HL-60 (cell line): Measurements from ENCODE around the gene TSC22D4.

Source experiments
- DNase-seq, 2 experiments: peaks; one replicate each; pipeline ENCODE4 v3.0.0-alpha.2; 2010 to 2020; ENCODE audit warnings: low read depth in 1 of 2, low spot score in 1 of 2
- H3K27ac ChIP-seq: fragments of 250-450 bp; sonication (Bioruptor Pico); replicated peaks from 2 replicates; pipeline ENCODE4 v1.5.1; 2020; ENCODE audit warnings: mild to moderate bottlenecking, moderate library complexity
- H3K27me3 ChIP-seq: fragments of 250-450 bp; sonication (Bioruptor Pico); 2 replicates; pipeline ENCODE4 v1.5.1; 2021; ENCODE audit warnings: mild to moderate bottlenecking, moderate library complexity; ENCODE audit not compliant: insufficient read depth, poor library complexity, severe bottlenecking
- H3K4me3 ChIP-seq: replicated peaks from 2 replicates; pipeline ENCODE4 v1.5.1; 2011; ENCODE audit warnings: mild to moderate bottlenecking, control low read depth, low read length; ENCODE audit not compliant: insufficient read depth
- CTCF ChIP-seq: IDR thresholded peaks from one replicate; pipeline ENCODE4 v1.5.1; 2011; ENCODE audit warnings: low read length, control low read depth, inconsistent platforms; ENCODE audit not compliant: insufficient read depth
- GABPA ChIP-seq: IDR thresholded peaks from 2 replicates; pipeline ENCODE4 v1.6.1; 2012; ENCODE audit warnings: low read depth
- POLR2AphosphoS5 ChIP-seq: IDR thresholded peaks from 2 replicates; pipeline ENCODE4 v1.6.1; 2012; ENCODE audit warnings: low read depth
- REST ChIP-seq: IDR thresholded peaks from 2 replicates; pipeline ENCODE4 v1.6.1; 2012; ENCODE audit warnings: low read depth; ENCODE audit not compliant: insufficient replicate concordance
- SPI1 ChIP-seq: IDR thresholded peaks from 2 replicates; pipeline ENCODE4 v1.6.1; 2012; ENCODE audit warnings: low read depth, mild to moderate bottlenecking, borderline replicate concordance

Gene TSC22D4

GRCh38 chr7:100471021-100471420 lies 8.0 kb downstream of the TSC22D4 start:
- no peak overlapping the region for H3K4me3 ChIP-seq
- DNase-seq = no peak
- H3K27ac ChIP-seq = no peak overlapping the region
- no peak for TF ChIP-seq CTCF
- no peak for TF ChIP-seq REST
- no peak for TF ChIP-seq POLR2AphosphoS5
- TF ChIP-seq GABPA = no peak
- no peak for TF ChIP-seq SPI1
- H3K27me3 ChIP-seq = no peaks in the 10 kb centered on the region

GRCh38 chr7:100469227-100470044 lies 9.6 kb downstream of the TSC22D4 start:
- Histone ChIP-seq H3K4me3 (no peak overlapping the region), H3K27me3 (no peaks in the 10 kb centered on the region), H3K27ac (no peak overlapping the region)
- TF ChIP-seq POLR2AphosphoS5 = no peak
- TF ChIP-seq CTCF = peak; percentile 90
- no peak for TF ChIP-seq REST
- DNase-seq = peak in 1 of 2 experiments; percentile 73

GRCh38 chr7:100467638-100468373 lies 11.2 kb downstream of the TSC22D4 start:
- no peaks in the 10 kb centered on the region for H3K27me3 ChIP-seq
- TF ChIP-seq REST = no peak
- no peak for TF ChIP-seq CTCF
- TF ChIP-seq GABPA = no peak
- TF ChIP-seq SPI1 = no peak
- TF ChIP-seq POLR2AphosphoS5 = no peak
- no peak overlapping the region for H3K27ac ChIP-seq
- H3K4me3 ChIP-seq = no peak overlapping the region
- DNase-seq = no peak
